Liver (tissue), 9 donors: ENCODE measurements around the gene GPR55. TPM values are rescaled to one million over a fixed set of nuclear protein-coding genes. Genes with fewer than 3 reads are reported as not detected.

Source experiments
- DNase-seq: peaks from one replicate; pipeline ENCODE4 v3.0.0-alpha.2; 2017; ENCODE audit warnings: low spot score
- H3K27ac ChIP-seq, 2 donors: one replicate each; pipeline ENCODE4 v1.7.0; 2013; ENCODE audit warnings: inconsistent platforms in 2 of 2, low read length in 2 of 2, control low read depth in 1 of 2, low read depth in 1 of 2, mild to moderate bottlenecking in 1 of 2
- H3K27me3 ChIP-seq, 4 donors: one replicate each; pipeline versions ENCODE4 v1.6.1 to v1.7.0; 2013; ENCODE audit warnings: low read length in 3 of 4, inconsistent platforms in 1 of 4, mild to moderate bottlenecking in 1 of 4, moderate library complexity in 1 of 4; ENCODE audit not compliant: control insufficient read depth in 4 of 4, insufficient read depth in 4 of 4
- H3K36me3 ChIP-seq, 4 donors: one replicate each; pipeline versions ENCODE4 v1.6.1 to v1.7.0; 2013; ENCODE audit warnings: low read length in 3 of 4, mild to moderate bottlenecking in 3 of 4, low read depth in 1 of 4, moderate library complexity in 1 of 4; ENCODE audit not compliant: control insufficient read depth in 4 of 4, insufficient read depth in 3 of 4
- H3K4me1 ChIP-seq, 4 donors: one replicate each; pipeline versions ENCODE4 v1.6.1 to v1.7.0; 2013; ENCODE audit warnings: low read length in 3 of 4, mild to moderate bottlenecking in 3 of 4, moderate library complexity in 1 of 4; ENCODE audit not compliant: control insufficient read depth in 4 of 4, insufficient read depth in 4 of 4
- H3K4me3 ChIP-seq, 3 donors: one replicate each; pipeline versions ENCODE4 v1.6.1 to v1.7.0; 2013; ENCODE audit warnings: low read length in 3 of 3, control low read depth in 1 of 3, low read depth in 1 of 3, mild to moderate bottlenecking in 1 of 3
- H3K9ac ChIP-seq, 2 donors: one replicate each; pipeline ENCODE4 v1.7.0; 2013; ENCODE audit warnings: low read length in 2 of 2, mild to moderate bottlenecking in 2 of 2, moderate library complexity in 2 of 2, control low read depth in 1 of 2, low read depth in 1 of 2
- H3K9me3 ChIP-seq, 4 donors: one replicate each; pipeline versions ENCODE4 v1.6.1 to v1.7.0; 2013; ENCODE audit warnings: low read length in 3 of 4; ENCODE audit not compliant: control insufficient read depth in 4 of 4
- EGR1 ChIP-seq, 2 donors: IDR thresholded peaks; 2 replicates each; pipeline ENCODE4 v1.6.1; 2016 to 2018; ENCODE audit warnings: antibody characterized with exemption in 2 of 2, low read depth in 2 of 2
- FOXA1 ChIP-seq: IDR thresholded peaks from 2 replicates; pipeline ENCODE4 v1.6.1; 2016; ENCODE audit warnings: antibody characterized with exemption
- FOXA2 ChIP-seq: IDR thresholded peaks from 2 replicates; pipeline ENCODE4 v1.6.1; 2016; ENCODE audit warnings: antibody characterized with exemption
- GABPA ChIP-seq, 2 donors: IDR thresholded peaks in 1 of 2; conservative IDR thresholded peaks in 1 of 2; 2 replicates each; pipeline ENCODE4 v1.6.1; 2016; ENCODE audit warnings: antibody characterized with exemption in 2 of 2, mild to moderate bottlenecking in 1 of 2, moderate library complexity in 1 of 2
- HNF4G ChIP-seq: IDR thresholded peaks from 2 replicates; pipeline ENCODE4 v1.6.1; 2016; ENCODE audit warnings: antibody characterized with exemption
- JUND ChIP-seq, 2 donors: IDR thresholded peaks; 2 replicates each; pipeline ENCODE4 v1.6.1; 2016; ENCODE audit warnings: antibody characterized with exemption in 2 of 2
- NR2F2 ChIP-seq: IDR thresholded peaks from 2 replicates; pipeline ENCODE4 v1.6.1; 2016; ENCODE audit warnings: antibody characterized with exemption
- RAD21 ChIP-seq, 2 donors: IDR thresholded peaks; 2 replicates each; pipeline ENCODE4 v1.6.1; 2016; ENCODE audit warnings: antibody characterized with exemption in 2 of 2, mild to moderate bottlenecking in 2 of 2
- RXRA ChIP-seq, 2 donors: IDR thresholded peaks; 2 replicates each; pipeline ENCODE4 v1.6.1; 2017 to 2018; ENCODE audit warnings: antibody characterized with exemption in 2 of 2, mild to moderate bottlenecking in 1 of 2
- YY1 ChIP-seq: IDR thresholded peaks from 2 replicates; pipeline ENCODE4 v1.6.1; 2016; ENCODE audit warnings: antibody characterized with exemption, mild to moderate bottlenecking
- WGBS: extraction: QIAGEN DNeasy Blood & Tissue Kit; methylation state at CpG from one replicate; pipeline ENCODE4 v1.1.7; 2013; 5-methylcytosine and 5-hydroxymethylcytosine counted together
- polyA plus RNA-seq, 2 donors: library from polyadenylated mRNA; stranded (reverse) in 1 of 2; unstranded in 1 of 2; fragments of 200-250 nt in 1 of 2; fragments of >200 nt in 1 of 2; fragmentation: Nextera tagmentation in 1 of 2; extraction: Ambion mirVana in 1 of 2; gene quantifications; one replicate each; pipeline versions ENCODE4 v1.2.1 to v1.2.3, GENCODE V29; 2013 to 2015
- total RNA-seq, 2 donors: library from RNA; depleted of rRNA; stranded (reverse); fragments of >200 nt; gene quantifications; one replicate each; pipeline ENCODE4 v1.2.3, GENCODE V29; 2014
- TF ChIP-seq, protein P1 (sequence below): fragments of 150-350 bp; IDR thresholded peaks from 2 replicates; pipeline ENCODE4 v1.5.1; 2017; ENCODE audit warnings: improper control_type of control experiment, low read depth, low read length; ENCODE audit not compliant: missing input control
- TF ChIP-seq, protein P2 (sequence below): IDR thresholded peaks from 2 replicates; pipeline ENCODE4 v1.6.1; 2016; ENCODE audit warnings: antibody characterized with exemption, mild to moderate bottlenecking
- TF ChIP-seq, protein P3 (sequence below): IDR thresholded peaks from 2 replicates; pipeline ENCODE4 v1.6.1; 2016; ENCODE audit warnings: antibody characterized with exemption
- TF ChIP-seq, protein P4 (sequence below): IDR thresholded peaks from 2 replicates; pipeline ENCODE4 v1.6.1; 2016; ENCODE audit warnings: antibody characterized with exemption
- TF ChIP-seq, protein P5 (sequence below): IDR thresholded peaks from 2 replicates; pipeline ENCODE4 v1.6.1; 2016; ENCODE audit warnings: antibody characterized with exemption
- donor health status: healthy.
- donor health status: healthy.
- donor health status: healthy.
- donor health status: healthy.
- donor health status: healthy.

The GPR55 gene
- total and polyA plus RNA-seq, 4 donors = 0.05 to 0.17 (median 0.10) TPM; not detected in 1

GRCh38 chr2:230944757-230945372 lies 19.8 kb upstream of the GPR55 start (continued):
- TF ChIP-seq, protein P1, sequence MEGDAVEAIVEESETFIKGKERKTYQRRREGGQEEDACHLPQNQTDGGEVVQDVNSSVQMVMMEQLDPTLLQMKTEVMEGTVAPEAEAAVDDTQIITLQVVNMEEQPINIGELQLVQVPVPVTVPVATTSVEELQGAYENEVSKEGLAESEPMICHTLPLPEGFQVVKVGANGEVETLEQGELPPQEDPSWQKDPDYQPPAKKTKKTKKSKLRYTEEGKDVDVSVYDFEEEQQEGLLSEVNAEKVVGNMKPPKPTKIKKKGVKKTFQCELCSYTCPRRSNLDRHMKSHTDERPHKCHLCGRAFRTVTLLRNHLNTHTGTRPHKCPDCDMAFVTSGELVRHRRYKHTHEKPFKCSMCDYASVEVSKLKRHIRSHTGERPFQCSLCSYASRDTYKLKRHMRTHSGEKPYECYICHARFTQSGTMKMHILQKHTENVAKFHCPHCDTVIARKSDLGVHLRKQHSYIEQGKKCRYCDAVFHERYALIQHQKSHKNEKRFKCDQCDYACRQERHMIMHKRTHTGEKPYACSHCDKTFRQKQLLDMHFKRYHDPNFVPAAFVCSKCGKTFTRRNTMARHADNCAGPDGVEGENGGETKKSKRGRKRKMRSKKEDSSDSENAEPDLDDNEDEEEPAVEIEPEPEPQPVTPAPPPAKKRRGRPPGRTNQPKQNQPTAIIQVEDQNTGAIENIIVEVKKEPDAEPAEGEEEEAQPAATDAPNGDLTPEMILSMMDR = no peak

DNA sequence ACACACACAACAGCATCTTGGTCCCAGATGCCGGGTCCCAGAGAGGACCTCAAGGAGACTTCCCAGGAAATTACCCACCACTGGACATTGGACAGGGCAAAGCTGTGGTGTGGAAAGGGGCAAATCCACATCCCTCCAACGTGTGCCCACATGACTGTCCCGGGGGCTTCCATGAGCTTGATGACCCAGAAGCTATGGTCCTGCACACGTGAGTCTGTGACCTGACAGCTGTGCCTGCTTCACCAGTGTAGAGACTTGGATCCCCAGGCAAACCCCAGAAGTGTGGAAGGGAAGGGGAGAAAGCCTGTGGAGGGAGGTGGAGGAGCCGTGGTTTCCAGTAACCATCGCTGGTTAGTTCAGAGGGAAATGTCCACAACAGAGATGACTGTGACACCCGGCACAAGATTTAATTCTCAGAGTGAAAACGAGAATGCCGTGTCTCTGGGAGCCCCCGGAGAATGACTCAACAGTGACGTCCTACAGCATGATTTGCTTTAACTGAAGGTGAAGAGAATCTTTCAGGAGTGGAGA lies 19.1 kb upstream of the GPR55 start:
- DNase-seq = no peak
- H3K27ac ChIP-seq = no peak overlapping the region
- 82% methylated on average over 11 of the region's 11 CpGs for WGBS
- TF ChIP-seq HNF4G (no peak), GABPA (IDR thresholded peaks at IDR 0.05 in 1 of 2, conservative IDR thresholded peaks at IDR 0.05 in 1 of 2) (no peak), RAD21 (IDR thresholded peaks at IDR 0.05) (no peak), FOXA2 (no peak), FOXA1 (no peak), NR2F2 (no peak), YY1 (no peak), JUND (IDR thresholded peaks at IDR 0.05) (no peak), RXRA (IDR thresholded peaks at IDR 0.05) (no peak), EGR1 (IDR thresholded peaks at IDR 0.05; ENCODE audit: low read depth in 2 of 2) (no peak)
- TF ChIP-seq, protein P2, sequence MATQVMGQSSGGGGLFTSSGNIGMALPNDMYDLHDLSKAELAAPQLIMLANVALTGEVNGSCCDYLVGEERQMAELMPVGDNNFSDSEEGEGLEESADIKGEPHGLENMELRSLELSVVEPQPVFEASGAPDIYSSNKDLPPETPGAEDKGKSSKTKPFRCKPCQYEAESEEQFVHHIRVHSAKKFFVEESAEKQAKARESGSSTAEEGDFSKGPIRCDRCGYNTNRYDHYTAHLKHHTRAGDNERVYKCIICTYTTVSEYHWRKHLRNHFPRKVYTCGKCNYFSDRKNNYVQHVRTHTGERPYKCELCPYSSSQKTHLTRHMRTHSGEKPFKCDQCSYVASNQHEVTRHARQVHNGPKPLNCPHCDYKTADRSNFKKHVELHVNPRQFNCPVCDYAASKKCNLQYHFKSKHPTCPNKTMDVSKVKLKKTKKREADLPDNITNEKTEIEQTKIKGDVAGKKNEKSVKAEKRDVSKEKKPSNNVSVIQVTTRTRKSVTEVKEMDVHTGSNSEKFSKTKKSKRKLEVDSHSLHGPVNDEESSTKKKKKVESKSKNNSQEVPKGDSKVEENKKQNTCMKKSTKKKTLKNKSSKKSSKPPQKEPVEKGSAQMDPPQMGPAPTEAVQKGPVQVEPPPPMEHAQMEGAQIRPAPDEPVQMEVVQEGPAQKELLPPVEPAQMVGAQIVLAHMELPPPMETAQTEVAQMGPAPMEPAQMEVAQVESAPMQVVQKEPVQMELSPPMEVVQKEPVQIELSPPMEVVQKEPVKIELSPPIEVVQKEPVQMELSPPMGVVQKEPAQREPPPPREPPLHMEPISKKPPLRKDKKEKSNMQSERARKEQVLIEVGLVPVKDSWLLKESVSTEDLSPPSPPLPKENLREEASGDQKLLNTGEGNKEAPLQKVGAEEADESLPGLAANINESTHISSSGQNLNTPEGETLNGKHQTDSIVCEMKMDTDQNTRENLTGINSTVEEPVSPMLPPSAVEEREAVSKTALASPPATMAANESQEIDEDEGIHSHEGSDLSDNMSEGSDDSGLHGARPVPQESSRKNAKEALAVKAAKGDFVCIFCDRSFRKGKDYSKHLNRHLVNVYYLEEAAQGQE = no peak
- TF ChIP-seq, protein P3, sequence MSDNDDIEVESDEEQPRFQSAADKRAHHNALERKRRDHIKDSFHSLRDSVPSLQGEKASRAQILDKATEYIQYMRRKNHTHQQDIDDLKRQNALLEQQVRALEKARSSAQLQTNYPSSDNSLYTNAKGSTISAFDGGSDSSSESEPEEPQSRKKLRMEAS = no peak
- TF ChIP-seq, protein P4, sequence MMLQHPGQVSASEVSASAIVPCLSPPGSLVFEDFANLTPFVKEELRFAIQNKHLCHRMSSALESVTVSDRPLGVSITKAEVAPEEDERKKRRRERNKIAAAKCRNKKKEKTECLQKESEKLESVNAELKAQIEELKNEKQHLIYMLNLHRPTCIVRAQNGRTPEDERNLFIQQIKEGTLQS = no peak
- TF ChIP-seq, protein P5, sequence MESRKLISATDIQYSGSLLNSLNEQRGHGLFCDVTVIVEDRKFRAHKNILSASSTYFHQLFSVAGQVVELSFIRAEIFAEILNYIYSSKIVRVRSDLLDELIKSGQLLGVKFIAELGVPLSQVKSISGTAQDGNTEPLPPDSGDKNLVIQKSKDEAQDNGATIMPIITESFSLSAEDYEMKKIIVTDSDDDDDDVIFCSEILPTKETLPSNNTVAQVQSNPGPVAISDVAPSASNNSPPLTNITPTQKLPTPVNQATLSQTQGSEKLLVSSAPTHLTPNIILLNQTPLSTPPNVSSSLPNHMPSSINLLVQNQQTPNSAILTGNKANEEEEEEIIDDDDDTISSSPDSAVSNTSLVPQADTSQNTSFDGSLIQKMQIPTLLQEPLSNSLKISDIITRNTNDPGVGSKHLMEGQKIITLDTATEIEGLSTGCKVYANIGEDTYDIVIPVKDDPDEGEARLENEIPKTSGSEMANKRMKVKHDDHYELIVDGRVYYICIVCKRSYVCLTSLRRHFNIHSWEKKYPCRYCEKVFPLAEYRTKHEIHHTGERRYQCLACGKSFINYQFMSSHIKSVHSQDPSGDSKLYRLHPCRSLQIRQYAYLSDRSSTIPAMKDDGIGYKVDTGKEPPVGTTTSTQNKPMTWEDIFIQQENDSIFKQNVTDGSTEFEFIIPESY = no peak
- H3K9me3 ChIP-seq = no peaks in the 10 kb centered on the region
- no peaks in the 10 kb centered on the region for H3K36me3 ChIP-seq
- no peak overlapping the region for H3K9ac ChIP-seq
- no peaks in the 10 kb centered on the region for H3K27me3 ChIP-seq
- no peak overlapping the region for H3K4me3 ChIP-seq
- no peaks in the 10 kb centered on the region for H3K4me1 ChIP-seq
